Endodermal cell (in vitro differentiated cells): ENCODE measurements around the gene KLHL33. TPM values are rescaled to one million over a fixed set of nuclear protein-coding genes. Genes with fewer than 3 reads are reported as not detected.

Experiments used
- DNase-seq: peaks from one replicate; pipeline ENCODE4 v3.0.0-alpha.2; 2017
- H3K27ac ChIP-seq: 2 replicates; pipeline ENCODE4 v1.5.1; 2013; ENCODE audit warnings: mild to moderate bottlenecking, low read depth, low read length, moderate library complexity
- H3K27me3 ChIP-seq: 2 replicates; pipeline ENCODE4 v1.6.1; 2013; ENCODE audit warnings: mild to moderate bottlenecking, low read length, moderate library complexity; ENCODE audit not compliant: insufficient read depth, control insufficient read depth, poor library complexity, severe bottlenecking
- H3K36me3 ChIP-seq: 2 replicates; pipeline ENCODE4 v1.7.0; 2013; ENCODE audit warnings: mild to moderate bottlenecking, low read length, moderate library complexity; ENCODE audit not compliant: control insufficient read depth, insufficient read depth
- H3K4me1 ChIP-seq: one replicate; pipeline ENCODE4 v1.7.0; 2013; ENCODE audit warnings: low read length; ENCODE audit not compliant: control insufficient read depth, insufficient read depth
- H3K4me3 ChIP-seq: 2 replicates; pipeline ENCODE4 v1.5.1; 2013; ENCODE audit warnings: mild to moderate bottlenecking, low read length, moderate library complexity
- H3K9ac ChIP-seq: 2 replicates; pipeline ENCODE4 v1.6.1; 2013; ENCODE audit warnings: mild to moderate bottlenecking, low read length, moderate library complexity; ENCODE audit not compliant: poor library complexity, severe bottlenecking; ENCODE audit errors: extremely low read depth
- H3K9me3 ChIP-seq: 2 replicates; pipeline ENCODE4 v1.6.1; 2013; ENCODE audit warnings: mild to moderate bottlenecking, low read length, moderate library complexity; ENCODE audit not compliant: control insufficient read depth
- H3K27ac Mint-ChIP-seq: 2 replicates; pipeline ENCODE4 v1.8.0; 2020; ENCODE audit warnings: mixed read lengths
- H3K27me3 Mint-ChIP-seq: 2 replicates; pipeline ENCODE4 v1.8.0; 2021; ENCODE audit warnings: mild to moderate bottlenecking, mixed read lengths; ENCODE audit not compliant: insufficient read depth
- H3K36me3 Mint-ChIP-seq: 2 replicates; pipeline ENCODE4 v1.8.0; 2020; ENCODE audit warnings: low read depth, mixed read lengths
- H3K4me1 Mint-ChIP-seq: 2 replicates; pipeline ENCODE4 v1.8.0; 2020; ENCODE audit warnings: mixed read lengths
- H3K4me3 Mint-ChIP-seq: 2 replicates; pipeline ENCODE4 v1.8.0; 2020; ENCODE audit warnings: mild to moderate bottlenecking, moderate library complexity, mixed read lengths
- H3K9me3 Mint-ChIP-seq: 2 replicates; pipeline ENCODE4 v1.8.0; 2020; ENCODE audit warnings: mild to moderate bottlenecking, mixed read lengths
- CTCF ChIP-seq: fragments of 200-600 bp; sonication (generic); conservative IDR thresholded peaks from 2 replicates; pipeline ENCODE4 v1.5.0; 2021; ENCODE audit warnings: antibody characterized with exemption, mild to moderate bottlenecking
- WGBS, 2 experiments: methylation state at CpG; one replicate each; pipeline versions ENCODE4 v1.1.5 to v1.1.7; 2013; ENCODE audit warnings: missing lambda C conversion rate in 2 of 2, mixed read lengths in 1 of 2; ENCODE audit not compliant: insufficient coverage in 1 of 2, insufficient read length in 1 of 2; 5-methylcytosine and 5-hydroxymethylcytosine counted together
- total RNA-seq, 2 donors: library from RNA; stranded (reverse); fragmentation: NEBNext Ultra II Directional in 1 of 2; extraction: Animal tissue kit (Norgen Biotek cat#: 25700) in 1 of 2; gene quantifications; 2 replicates in 1 of 2; 3 replicates in 1 of 2; pipeline ENCODE4 v1.2.1, GENCODE V29; 2021

KLHL33 gene
- total RNA-seq, 2 donors from 2014 or later, result 0.09 TPM; not detected in 1

GRCh38 chr14:20440465-20440864, 4.5 kb upstream of the KLHL33 start:
- 75 to 93% methylated on average over 1 to 5 of the region's 5 CpGs for WGBS, 2 experiments
- H3K4me1 ChIP-seq, result no peaks in the 10 kb centered on the region
- H3K27me3 ChIP-seq, result no peaks in the 10 kb centered on the region
- no peak overlapping the region for H3K9ac ChIP-seq
- Mint-ChIP-seq H3K27ac (no peak overlapping the region), H3K9me3 (peaks cover 6% of the 10 kb centered on the region), H3K4me3 (no peak overlapping the region), H3K36me3 (peaks cover 6% of the 10 kb centered on the region), H3K4me1 (peaks cover 4% of the 10 kb centered on the region), H3K27me3 (peaks cover 10% of the 10 kb centered on the region)
- H3K36me3 ChIP-seq, result peaks cover 12% of the 10 kb centered on the region
- H3K9me3 ChIP-seq, result no peaks in the 10 kb centered on the region
- H3K27ac ChIP-seq, result no peak overlapping the region
- no peak for TF ChIP-seq CTCF
- H3K4me3 ChIP-seq, result no peak overlapping the region
- DNase-seq, result no peak

GRCh38 chr14:20438664-20439063, 2.7 kb upstream of the KLHL33 start:
- H3K36me3 Mint-ChIP-seq, result peaks cover 6% of the 10 kb centered on the region
- no peaks in the 10 kb centered on the region for H3K4me1 ChIP-seq
- no peak overlapping the region for H3K27ac ChIP-seq
- H3K27me3 ChIP-seq, result no peaks in the 10 kb centered on the region
- peaks cover 6% of the 10 kb centered on the region for H3K9me3 Mint-ChIP-seq
- peaks cover 6% of the 10 kb centered on the region for H3K4me1 Mint-ChIP-seq
- DNase-seq, result no peak
- peaks cover 4% of the 10 kb centered on the region for H3K36me3 ChIP-seq
- 93 to 97% methylated on average over 5 of the region's 7 CpGs for WGBS, 2 experiments
- no peak overlapping the region for H3K4me3 Mint-ChIP-seq
- no peak overlapping the region for H3K27ac Mint-ChIP-seq
- TF ChIP-seq CTCF, result no peak
- no peak overlapping the region for H3K9ac ChIP-seq
- no peak overlapping the region for H3K4me3 ChIP-seq
- peaks cover 12% of the 10 kb centered on the region for H3K27me3 Mint-ChIP-seq
- H3K9me3 ChIP-seq, result no peaks in the 10 kb centered on the region

GRCh38 chr14:20436363-20436755, 393 bp upstream of the KLHL33 start:
- Histone ChIP-seq H3K4me3 (no peak overlapping the region), H3K4me1 (no peaks in the 10 kb centered on the region), H3K36me3 (no peaks in the 10 kb centered on the region), H3K27me3 (no peaks in the 10 kb centered on the region), H3K9ac (no peak overlapping the region), H3K27ac (no peak overlapping the region), H3K9me3 (no peaks in the 10 kb centered on the region)
- no peaks in the 10 kb centered on the region for H3K36me3 Mint-ChIP-seq
- 86 to 95% methylated on average over 2 to 4 of the region's 4 CpGs for WGBS, 2 experiments
- no peaks in the 10 kb centered on the region for H3K9me3 Mint-ChIP-seq
- TF ChIP-seq CTCF, result no peak
- H3K27ac Mint-ChIP-seq, result no peak overlapping the region
- H3K4me1 Mint-ChIP-seq, result peaks cover 6% of the 10 kb centered on the region
- no peak for DNase-seq
- peaks cover 12% of the 10 kb centered on the region for H3K27me3 Mint-ChIP-seq
- no peak overlapping the region for H3K4me3 Mint-ChIP-seq
